ENCODE results near the gene CCDC82. TPM values are rescaled to one million over a fixed set of nuclear protein-coding genes. Genes with fewer than 3 reads are reported as not detected.

Gene CCDC82
- total RNA-seq, 1 donor from 2014 or later = 25.6 TPM

- H3K27ac Mint-ChIP-seq = no peak overlapping the region
- H3K4me1 Mint-ChIP-seq = peaks cover 3% of the 10 kb centered on the region
- TF ChIP-seq CTCF (IDR thresholded peaks at IDR 0.05; ENCODE audit: unreplicated experiment) = no peak
- H3K9me3 Mint-ChIP-seq = peaks cover 41% of the 10 kb centered on the region
- H3K36me3 Mint-ChIP-seq = peaks cover 6% of the 10 kb centered on the region
- H3K4me3 Mint-ChIP-seq = no peak overlapping the region
- H3K27me3 Mint-ChIP-seq (ENCODE audit: low read depth) = no peaks in the 10 kb centered on the region
- no peak for DNase-seq (ENCODE audit: low spot score in 2 of 2, unreplicated experiment in 2 of 2)
Measured at GRCh38 chr11:96400697-96401096, 11.0 kb upstream of the CCDC82 start.

GRCh38 chr11:96397863-96398262 is 8.2 kb upstream of the CCDC82 start:
- TF ChIP-seq CTCF (IDR thresholded peaks at IDR 0.05; ENCODE audit: unreplicated experiment) = no peak
- H3K27ac Mint-ChIP-seq = no peak overlapping the region
- H3K4me3 Mint-ChIP-seq = no peak overlapping the region
- H3K9me3 Mint-ChIP-seq = peaks cover 25% of the 10 kb centered on the region
- peaks cover 6% of the 10 kb centered on the region for H3K36me3 Mint-ChIP-seq
- no peaks in the 10 kb centered on the region for H3K27me3 Mint-ChIP-seq (ENCODE audit: low read depth)
- H3K4me1 Mint-ChIP-seq = peaks cover 8% of the 10 kb centered on the region
- DNase-seq (ENCODE audit: low spot score in 2 of 2, unreplicated experiment in 2 of 2) = no peak

- no peak for TF ChIP-seq CTCF (IDR thresholded peaks at IDR 0.05; ENCODE audit: unreplicated experiment)
- Mint-ChIP-seq H3K9me3 (peaks cover 20% of the 10 kb centered on the region), H3K27me3 (ENCODE audit: low read depth) (no peaks in the 10 kb centered on the region), H3K27ac (no peak overlapping the region), H3K36me3 (peaks cover 7% of the 10 kb centered on the region), H3K4me3 (no peak overlapping the region), H3K4me1 (peaks cover 8% of the 10 kb centered on the region)
- no peak for DNase-seq (ENCODE audit: low spot score in 2 of 2, unreplicated experiment in 2 of 2)
Measured at GRCh38 chr11:96396637-96397036, 6.9 kb upstream of the CCDC82 start.

- Mint-ChIP-seq H3K4me3 (no peak overlapping the region), H3K27ac (no peak overlapping the region), H3K9me3 (peaks cover 22% of the 10 kb centered on the region), H3K27me3 (ENCODE audit: low read depth) (no peaks in the 10 kb centered on the region), H3K36me3 (peaks cover 20% of the 10 kb centered on the region), H3K4me1 (peaks cover 15% of the 10 kb centered on the region)
- TF ChIP-seq CTCF (IDR thresholded peaks at IDR 0.05; ENCODE audit: unreplicated experiment) = no peak
- no peak for DNase-seq (ENCODE audit: low spot score in 2 of 2, unreplicated experiment in 2 of 2)
Measured at GRCh38 chr11:96394773-96395172, 5.1 kb upstream of the CCDC82 start.

GRCh38 chr11:96393753-96394348 is 4.1 kb upstream of the CCDC82 start:
- peak; percentile 67 for TF ChIP-seq CTCF (IDR thresholded peaks at IDR 0.05; ENCODE audit: unreplicated experiment)
- H3K27ac Mint-ChIP-seq = no peak overlapping the region
- H3K9me3 Mint-ChIP-seq = peaks cover 22% of the 10 kb centered on the region
- peaks cover 20% of the 10 kb centered on the region for H3K36me3 Mint-ChIP-seq
- H3K4me3 Mint-ChIP-seq = no peak overlapping the region
- H3K4me1 Mint-ChIP-seq = peaks cover 16% of the 10 kb centered on the region
- no peak for DNase-seq (ENCODE audit: low spot score in 2 of 2, unreplicated experiment in 2 of 2)
- H3K27me3 Mint-ChIP-seq (ENCODE audit: low read depth) = no peaks in the 10 kb centered on the region
